A549 (cell line): Measurements from ENCODE around the gene NT5C3B.

ENCODE experiments used
- CTCF ChIP-seq: fragments of >200 bp; sonication (Bioruptor Twin); formaldehyde crosslinking; IDR thresholded peaks from 3 replicates; pipeline ENCODE4 v1.5.1; 2016
- MAZ ChIP-seq: fragments of 150-350 bp; IDR thresholded peaks from 2 replicates; pipeline ENCODE4 v1.6.1; 2014; ENCODE audit warnings: antibody characterized with exemption, low read depth, low read length, borderline replicate concordance
- MYC ChIP-seq: IDR thresholded peaks from 2 replicates; pipeline ENCODE4 v1.6.1; 2012; ENCODE audit warnings: mild to moderate bottlenecking, inconsistent platforms, low read length, improper control_type of control experiment, borderline replicate concordance
- POLR2A ChIP-seq: IDR thresholded peaks from 2 replicates; pipeline ENCODE4 v1.6.1; 2012; ENCODE audit warnings: mild to moderate bottlenecking, low read length
- RAD21 ChIP-seq, 2 experiments: fragments of >200 bp in 1 of 2; sonication (Bioruptor Twin) in 1 of 2; formaldehyde crosslinking in 1 of 2; IDR thresholded peaks in 1 of 2; conservative IDR thresholded peaks in 1 of 2; 2 replicates in 1 of 2; 3 replicates in 1 of 2; pipeline ENCODE4 v1.6.1; 2012 to 2018; ENCODE audit warnings: inconsistent platforms in 1 of 2

GRCh38 chr17:41863074-41863848 is 27.2 kb upstream of the NT5C3B start:
- TF ChIP-seq RAD21 (conservative IDR thresholded peaks at IDR 0.05 in 1 of 2, IDR thresholded peaks at IDR 0.05 in 1 of 2) (no peak), CTCF (no peak), POLR2A (no peak), MAZ (no peak), MYC (no peak)
